Mesothelial cell of epicardium (in vitro differentiated cells): ENCODE results near the gene CACNA2D2. TPM values are rescaled to one million over a fixed set of nuclear protein-coding genes. Genes with fewer than 3 reads are reported as not detected.

ENCODE experiments used
- DNase-seq, 2 experiments: peaks; one replicate each; pipeline ENCODE4 v3.0.0; 2021; ENCODE audit warnings: low spot score in 2 of 2; ENCODE audit not compliant: unreplicated experiment in 2 of 2
- H3K27ac Mint-ChIP-seq: 2 replicates; pipeline ENCODE4 v1.8.0; 2021; ENCODE audit warnings: mixed read lengths
- H3K27me3 Mint-ChIP-seq: 2 replicates; pipeline ENCODE4 v1.8.0; 2021; ENCODE audit warnings: low read depth, mixed read lengths
- H3K36me3 Mint-ChIP-seq: 2 replicates; pipeline ENCODE4 v1.8.0; 2021; ENCODE audit warnings: mixed read lengths
- H3K4me1 Mint-ChIP-seq: 2 replicates; pipeline ENCODE4 v1.8.0; 2021; ENCODE audit warnings: mixed read lengths
- H3K4me3 Mint-ChIP-seq: 2 replicates; pipeline ENCODE4 v1.8.0; 2021; ENCODE audit warnings: mild to moderate bottlenecking, moderate library complexity, mixed read lengths
- H3K9me3 Mint-ChIP-seq: 2 replicates; pipeline ENCODE4 v1.8.0; 2021; ENCODE audit warnings: mixed read lengths
- CTCF ChIP-seq: fragments of 200-600 bp; sonication (generic); IDR thresholded peaks from one replicate; pipeline ENCODE4 v1.5.0; 2021; ENCODE audit warnings: antibody characterized with exemption; ENCODE audit not compliant: unreplicated experiment
- total RNA-seq: library from RNA; stranded (reverse); gene quantifications from 3 replicates; pipeline ENCODE4 v1.2.1, GENCODE V29; 2021

Gene CACNA2D2
- total RNA-seq, 1 donor from 2014 or later, result 10.8 TPM

GRCh38 chr3:50531201-50531600 is 27.8 kb upstream of the CACNA2D2 start:
- Mint-ChIP-seq H3K9me3 (no peaks in the 10 kb centered on the region), H3K4me1 (peaks cover 15% of the 10 kb centered on the region), H3K27me3 (peaks cover 71% of the 10 kb centered on the region), H3K4me3 (no peak overlapping the region), H3K27ac (no peak overlapping the region), H3K36me3 (no peaks in the 10 kb centered on the region)
- DNase-seq, result no peak
- TF ChIP-seq CTCF, result no peak

- peak overlapping the region; percentile 39 for H3K4me3 Mint-ChIP-seq
- no peak for DNase-seq
- peaks cover 64% of the 10 kb centered on the region for H3K27me3 Mint-ChIP-seq
- H3K9me3 Mint-ChIP-seq, result no peaks in the 10 kb centered on the region
- H3K27ac Mint-ChIP-seq, result no peak overlapping the region
- peaks cover 15% of the 10 kb centered on the region for H3K4me1 Mint-ChIP-seq
- TF ChIP-seq CTCF, result no peak
- no peaks in the 10 kb centered on the region for H3K36me3 Mint-ChIP-seq
Measured at GRCh38 chr3:50530001-50530970, 26.9 kb upstream of the CACNA2D2 start.

GRCh38 chr3:50525987-50526386 is 22.6 kb upstream of the CACNA2D2 start:
- Mint-ChIP-seq H3K9me3 (no peaks in the 10 kb centered on the region), H3K36me3 (no peaks in the 10 kb centered on the region), H3K4me1 (no peaks in the 10 kb centered on the region), H3K4me3 (no peak overlapping the region), H3K27me3 (peaks cover 59% of the 10 kb centered on the region), H3K27ac (no peak overlapping the region)
- peak; percentile 55 to 75 for DNase-seq
- TF ChIP-seq CTCF, result no peak

- TF ChIP-seq CTCF, result no peak
- H3K27me3 Mint-ChIP-seq, result peaks cover 57% of the 10 kb centered on the region
- H3K9me3 Mint-ChIP-seq, result no peaks in the 10 kb centered on the region
- H3K27ac Mint-ChIP-seq, result no peak overlapping the region
- no peak for DNase-seq
- peaks cover 6% of the 10 kb centered on the region for H3K4me1 Mint-ChIP-seq
- no peak overlapping the region for H3K4me3 Mint-ChIP-seq
- no peaks in the 10 kb centered on the region for H3K36me3 Mint-ChIP-seq
Measured at GRCh38 chr3:50525191-50525910, 21.9 kb upstream of the CACNA2D2 start.

GRCh38 chr3:50524746-50525145 is 21.3 kb upstream of the CACNA2D2 start:
- H3K36me3 Mint-ChIP-seq, result no peaks in the 10 kb centered on the region
- no peak for TF ChIP-seq CTCF
- peaks cover 7% of the 10 kb centered on the region for H3K4me1 Mint-ChIP-seq
- DNase-seq, result no peak
- peaks cover 52% of the 10 kb centered on the region for H3K27me3 Mint-ChIP-seq
- H3K4me3 Mint-ChIP-seq, result no peak overlapping the region
- no peak overlapping the region for H3K27ac Mint-ChIP-seq
- no peaks in the 10 kb centered on the region for H3K9me3 Mint-ChIP-seq
